ENCODE results near the gene KLHDC7B.

Gene KLHDC7B

GRCh38 chr22:50548040-50548920 lies 2.6 kb downstream of the KLHDC7B start:
- no peak for DNase-seq (ENCODE audit: low read depth in 2 of 2)

GRCh38 chr22:50548921-50549790 lies 3.5 kb downstream of the KLHDC7B start:
- DNase-seq (ENCODE audit: low read depth in 2 of 2) = no peak

- DNase-seq (ENCODE audit: low read depth in 2 of 2) = no peak
Measured at GRCh38 chr22:50550395-50550794, 4.7 kb downstream of the KLHDC7B start.

GRCh38 chr22:50551160-50551752 lies 5.6 kb downstream of the KLHDC7B start:
- DNase-seq (ENCODE audit: low read depth in 2 of 2) = no peak

GRCh38 chr22:50553310-50553709 lies 7.6 kb downstream of the KLHDC7B start:
- no peak for DNase-seq (ENCODE audit: low read depth in 2 of 2)

GRCh38 chr22:50556703-50557102 lies 11.0 kb downstream of the KLHDC7B start:
- no peak for DNase-seq (ENCODE audit: low read depth in 2 of 2)

GRCh38 chr22:50560034-50560433 lies 14.3 kb downstream of the KLHDC7B start:
- DNase-seq (ENCODE audit: low read depth in 2 of 2) = no peak

- DNase-seq (ENCODE audit: low read depth in 2 of 2) = no peak
Measured at GRCh38 chr22:50561401-50562358, 16.0 kb downstream of the KLHDC7B start.

GRCh38 chr22:50562523-50563412 lies 17.1 kb downstream of the KLHDC7B start, which contains the start of gene SYCE3:
TSS of gene SYCE3 (minus strand) at chr22:50562919. CDS start at chr22:50556405, 6,514 bp downstream.
- DNase-seq (ENCODE audit: low read depth in 2 of 2) = peak; percentile 94 to 97

- DNase-seq (ENCODE audit: low read depth in 2 of 2) = no peak
Measured at GRCh38 chr22:50563413-50564160, 17.9 kb downstream of the KLHDC7B start.

- no peak for DNase-seq (ENCODE audit: low read depth in 2 of 2)
Measured at GRCh38 chr22:50564289-50564688, 18.6 kb downstream of the KLHDC7B start.

- DNase-seq (ENCODE audit: low read depth in 2 of 2) = no peak
Measured at GRCh38 chr22:50567721-50568252, 22.1 kb downstream of the KLHDC7B start.

- DNase-seq (ENCODE audit: low read depth in 2 of 2) = no peak
Measured at GRCh38 chr22:50568626-50569025, 22.9 kb downstream of the KLHDC7B start.

- DNase-seq (ENCODE audit: low read depth in 2 of 2) = no peak
Measured at GRCh38 chr22:50569041-50569459, 23.4 kb downstream of the KLHDC7B start.

- DNase-seq (ENCODE audit: low read depth in 2 of 2) = no peak
Measured at GRCh38 chr22:50569896-50570535, 24.3 kb downstream of the KLHDC7B start.

GRCh38 chr22:50570861-50571260 lies 25.2 kb downstream of the KLHDC7B start:
- DNase-seq (ENCODE audit: low read depth in 2 of 2) = no peak

- no peak for DNase-seq (ENCODE audit: low read depth in 2 of 2)
Measured at GRCh38 chr22:50571264-50572175, 25.8 kb downstream of the KLHDC7B start.

Measured in stimulated activated CD8-positive, alpha-beta memory T cell treated with anti-CD3 and anti-CD28 coated beads, Interleukin-15, amount 100 ng/mL, for 48 hours (primary cell).